Stimulated activated CD4-positive, alpha-beta T cell treated with anti-CD3 and anti-CD28 coated beads, Interleukin-1b, Interleukin-23, amount 100 ng/mL, for 1 hour (primary cell): ENCODE results near the gene HBA2.
"Not testable (repeated sequence)": the region's sequence is repeated elsewhere in the genome, so short reads cannot be mapped to it uniquely, and the experiment has no call there.

Experiments
- DNase-seq, 2 donors: peaks; one replicate each; pipeline ENCODE4 v3.0.0-alpha.2; 2020; ENCODE audit warnings: low read depth in 2 of 2

HBA2 gene

GRCh38 chr16:194516-194915, 21.8 kb downstream of the HBA2 start:
- DNase-seq = no peak

GRCh38 chr16:200388-200787, 27.7 kb downstream of the HBA2 start:
- no peak for DNase-seq

- DNase-seq = no peak
Measured at GRCh38 chr16:203246-203645, 30.6 kb downstream of the HBA2 start.

- not testable (repeated sequence) for DNase-seq
Measured at GRCh38 chr16:204046-204445, 31.4 kb downstream of the HBA2 start.

GRCh38 chr16:209359-209758, 36.7 kb downstream of the HBA2 start:
- DNase-seq = not testable (repeated sequence)

GRCh38 chr16:211631-212180, 39.0 kb downstream of the HBA2 start:
- not testable (repeated sequence) for DNase-seq

GRCh38 chr16:212999-213398, 40.3 kb downstream of the HBA2 start:
- DNase-seq = no peak

- no peak for DNase-seq
Measured at GRCh38 chr16:220021-220420, 47.3 kb downstream of the HBA2 start.
